ENCODE measurements around the gene NEDD9.

DNA sequence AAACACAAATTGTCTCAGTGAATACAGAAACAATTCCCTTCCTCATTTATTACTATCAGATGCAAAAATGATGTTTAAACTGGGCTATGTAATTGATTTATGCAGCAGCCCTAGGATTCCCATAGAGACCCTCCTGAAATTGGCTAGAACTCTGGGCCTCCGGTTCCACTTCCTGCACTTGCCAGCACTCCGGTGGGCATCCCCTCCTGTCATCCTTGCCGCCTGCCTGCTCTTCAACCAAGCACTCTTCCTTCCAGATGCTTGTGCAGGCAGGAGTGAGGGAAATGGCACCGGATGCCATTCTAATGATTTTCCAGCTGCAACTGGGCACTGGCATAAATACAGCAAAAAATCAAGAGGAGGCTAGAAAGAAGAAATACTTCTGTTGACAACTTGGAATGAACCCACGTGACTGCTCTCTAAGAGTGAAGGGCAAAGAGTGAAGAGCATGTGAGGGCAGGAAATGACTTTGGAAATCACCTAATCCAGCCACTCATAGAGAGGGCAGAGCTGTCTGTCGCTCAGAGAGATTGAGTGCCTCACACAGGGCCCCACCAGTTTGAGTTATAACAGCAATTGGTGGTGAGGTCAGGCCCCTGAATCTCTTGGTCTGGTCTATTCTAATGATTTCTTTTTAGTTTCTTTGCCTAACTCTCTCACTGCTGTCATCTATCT is 3.7 kb upstream of the NEDD9 start:
- TF ChIP-seq, protein P1, sequence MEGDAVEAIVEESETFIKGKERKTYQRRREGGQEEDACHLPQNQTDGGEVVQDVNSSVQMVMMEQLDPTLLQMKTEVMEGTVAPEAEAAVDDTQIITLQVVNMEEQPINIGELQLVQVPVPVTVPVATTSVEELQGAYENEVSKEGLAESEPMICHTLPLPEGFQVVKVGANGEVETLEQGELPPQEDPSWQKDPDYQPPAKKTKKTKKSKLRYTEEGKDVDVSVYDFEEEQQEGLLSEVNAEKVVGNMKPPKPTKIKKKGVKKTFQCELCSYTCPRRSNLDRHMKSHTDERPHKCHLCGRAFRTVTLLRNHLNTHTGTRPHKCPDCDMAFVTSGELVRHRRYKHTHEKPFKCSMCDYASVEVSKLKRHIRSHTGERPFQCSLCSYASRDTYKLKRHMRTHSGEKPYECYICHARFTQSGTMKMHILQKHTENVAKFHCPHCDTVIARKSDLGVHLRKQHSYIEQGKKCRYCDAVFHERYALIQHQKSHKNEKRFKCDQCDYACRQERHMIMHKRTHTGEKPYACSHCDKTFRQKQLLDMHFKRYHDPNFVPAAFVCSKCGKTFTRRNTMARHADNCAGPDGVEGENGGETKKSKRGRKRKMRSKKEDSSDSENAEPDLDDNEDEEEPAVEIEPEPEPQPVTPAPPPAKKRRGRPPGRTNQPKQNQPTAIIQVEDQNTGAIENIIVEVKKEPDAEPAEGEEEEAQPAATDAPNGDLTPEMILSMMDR (IDR thresholded peaks at IDR 0.05): no peak
- no peak for TF ChIP-seq ZFX (IDR thresholded peaks at IDR 0.05; ENCODE audit: borderline replicate concordance)
